SU-DHL-6 (cell line): ENCODE data around the gene PDZD7.

Source experiments
- H2AFZ ChIP-seq: fragments of 200-600 bp; sonication (generic); 2 replicates; pipeline ENCODE4 v1.6.1; 2014; ENCODE audit warnings: low read depth, mild to moderate bottlenecking, moderate library complexity, mixed read lengths, antibody characterized with exemption, low read length; ENCODE audit not compliant: severe bottlenecking
- H3F3A ChIP-seq: fragments of 200-600 bp; shearing (Covaris generic); 2 replicates; pipeline ENCODE4 v1.6.0; 2016; ENCODE audit warnings: antibody characterized with exemption, mild to moderate bottlenecking; ENCODE audit not compliant: insufficient read depth
- H3K27ac ChIP-seq: fragments of 200-600 bp; sonication (generic); 2 replicates; pipeline ENCODE4 v1.5.1; 2016; ENCODE audit warnings: low read depth, mild to moderate bottlenecking, low read length, moderate library complexity, mixed read lengths
- H3K27me3 ChIP-seq: fragments of 200-600 bp; sonication (generic), shearing (Covaris generic); 2 replicates; pipeline ENCODE4 v1.6.0; 2014; ENCODE audit warnings: mild to moderate bottlenecking, low read length
- H3K36me3 ChIP-seq: fragments of 200-600 bp; sonication (generic); 2 replicates; pipeline ENCODE4 v1.6.1; 2014; ENCODE audit warnings: mild to moderate bottlenecking, low read length, mixed read lengths
- H3K4me2 ChIP-seq: fragments of 300-600, 200-600 bp; shearing (Covaris generic), sonication (generic); 2 replicates; pipeline ENCODE4 v1.6.0; 2014; ENCODE audit warnings: low read length, low read depth, mild to moderate bottlenecking; ENCODE audit not compliant: poor library complexity, severe bottlenecking
- H3K4me3 ChIP-seq: fragments of 200-600 bp; sonication (generic); 2 replicates; pipeline ENCODE4 v1.5.1; 2014; ENCODE audit warnings: antibody characterized with exemption, low read length, mild to moderate bottlenecking, mixed read lengths; ENCODE audit not compliant: insufficient read depth, poor library complexity, severe bottlenecking
- H3K79me2 ChIP-seq: fragments of 200-600 bp; sonication (generic); 2 replicates; pipeline ENCODE4 v1.6.1; 2014; ENCODE audit warnings: mild to moderate bottlenecking, low read length, moderate library complexity; ENCODE audit not compliant: insufficient read depth
- H3K9ac ChIP-seq: fragments of 200-600 bp; sonication (generic); 2 replicates; pipeline ENCODE4 v1.7.0; 2014; ENCODE audit warnings: mild to moderate bottlenecking, low read length
- H3K9me2 ChIP-seq: fragments of 200-600 bp; sonication (generic); replicated peaks from 2 replicates; pipeline ENCODE4 v1.6.1; 2014; ENCODE audit warnings: low read length; ENCODE audit not compliant: insufficient read depth
- H3K9me3 ChIP-seq: fragments of 200-600 bp; sonication (generic); 2 replicates; pipeline ENCODE4 v1.6.1; 2014; ENCODE audit warnings: low read length, mixed read lengths; ENCODE audit not compliant: insufficient read depth
- H4K20me1 ChIP-seq: fragments of 200-600 bp; sonication (generic); 2 replicates; pipeline ENCODE4 v1.6.1; 2014; ENCODE audit warnings: low read depth, mild to moderate bottlenecking, antibody characterized with exemption, low read length, moderate library complexity, mixed read lengths
- CTCF ChIP-seq: fragments of 200-600 bp; sonication (generic); IDR thresholded peaks from one replicate; pipeline ENCODE4 v1.5.1; 2017; ENCODE audit warnings: antibody characterized with exemption, mild to moderate bottlenecking, low read length, moderate library complexity; ENCODE audit not compliant: insufficient read depth, poor library complexity, severe bottlenecking
- EZH2phosphoT487 ChIP-seq: fragments of 200-600 bp; sonication (generic), shearing (Covaris generic); conservative IDR thresholded peaks from 2 replicates; pipeline ENCODE4 v1.6.1; 2018; ENCODE audit warnings: mild to moderate bottlenecking, antibody characterized with exemption, low read length, moderate library complexity, mixed read lengths

PDZD7 gene

GRCh38 chr10:101027106-101027720, 3.7 kb downstream of the PDZD7 start:
- Histone ChIP-seq H3K9ac (no peak overlapping the region), H4K20me1 (no peaks in the 10 kb centered on the region), H3K9me3 (no peaks in the 10 kb centered on the region), H3K4me2 (no peak overlapping the region), H3K4me3 (no peak overlapping the region), H3K36me3 (no peaks in the 10 kb centered on the region), H3F3A (no peaks in the 10 kb centered on the region), H3K27me3 (no peaks in the 10 kb centered on the region), H3K27ac (no peak overlapping the region), H2AFZ (no peak overlapping the region), H3K79me2 (no peaks in the 10 kb centered on the region), H3K9me2 (no peaks in the 10 kb centered on the region)
- TF ChIP-seq EZH2phosphoT487 (no peak), CTCF (no peak)

GRCh38 chr10:101022967-101023705, 7.8 kb downstream of the PDZD7 start:
- no peak overlapping the region for H3K9ac ChIP-seq
- H3K9me2 ChIP-seq: no peaks in the 10 kb centered on the region
- H3K79me2 ChIP-seq: no peaks in the 10 kb centered on the region
- TF ChIP-seq EZH2phosphoT487 (no peak), CTCF (no peak)
- H3K27me3 ChIP-seq: no peaks in the 10 kb centered on the region
- no peak overlapping the region for H2AFZ ChIP-seq
- H4K20me1 ChIP-seq: no peaks in the 10 kb centered on the region
- no peak overlapping the region for H3K4me3 ChIP-seq
- no peak overlapping the region for H3K4me2 ChIP-seq
- no peaks in the 10 kb centered on the region for H3K9me3 ChIP-seq
- H3K36me3 ChIP-seq: no peaks in the 10 kb centered on the region
- no peak overlapping the region for H3K27ac ChIP-seq
- no peaks in the 10 kb centered on the region for H3F3A ChIP-seq

- Histone ChIP-seq H3K9ac (no peak overlapping the region), H3K36me3 (no peaks in the 10 kb centered on the region), H3K79me2 (no peaks in the 10 kb centered on the region), H3K27me3 (no peaks in the 10 kb centered on the region), H4K20me1 (no peaks in the 10 kb centered on the region), H3K9me2 (no peaks in the 10 kb centered on the region), H3K27ac (no peak overlapping the region), H3F3A (no peaks in the 10 kb centered on the region), H3K4me3 (no peak overlapping the region), H3K9me3 (no peaks in the 10 kb centered on the region), H3K4me2 (no peak overlapping the region), H2AFZ (no peak overlapping the region)
- TF ChIP-seq EZH2phosphoT487: no peak
- TF ChIP-seq CTCF: no peak
Measured at GRCh38 chr10:101021692-101022251, 9.2 kb downstream of the PDZD7 start.
